ENCODE results near the gene PIP5K1B.

Gene PIP5K1B

GRCh38 chr9:68779558-68780379 lies 74.7 kb downstream of the PIP5K1B start:
- H3K4me3 ChIP-seq (ENCODE audit: low read depth, low read length): peak overlapping the region; percentile 73
- no peak for TF ChIP-seq CTCF (IDR thresholded peaks at IDR 0.05; ENCODE audit: low read depth, low read length)

- H3K4me3 ChIP-seq (ENCODE audit: low read depth, low read length): peak overlapping the region; percentile 73
- TF ChIP-seq CTCF (IDR thresholded peaks at IDR 0.05; ENCODE audit: low read depth, low read length): no peak
Measured at GRCh38 chr9:68780380-68780712, 75.3 kb downstream of the PIP5K1B start.

- no peak for TF ChIP-seq CTCF (IDR thresholded peaks at IDR 0.05; ENCODE audit: low read depth, low read length)
- H3K4me3 ChIP-seq (ENCODE audit: low read depth, low read length): peak overlapping the region; percentile 73
Measured at GRCh38 chr9:68780720-68781119, 75.7 kb downstream of the PIP5K1B start.

- TF ChIP-seq CTCF (IDR thresholded peaks at IDR 0.05; ENCODE audit: low read depth, low read length): no peak
- H3K4me3 ChIP-seq (ENCODE audit: low read depth, low read length): no peak overlapping the region
Measured at GRCh38 chr9:68781928-68782327, 76.9 kb downstream of the PIP5K1B start.

- no peak overlapping the region for H3K4me3 ChIP-seq (ENCODE audit: low read depth, low read length)
- no peak for TF ChIP-seq CTCF (IDR thresholded peaks at IDR 0.05; ENCODE audit: low read depth, low read length)
Measured at GRCh38 chr9:68782546-68782945, 77.5 kb downstream of the PIP5K1B start.

- no peak for TF ChIP-seq CTCF (IDR thresholded peaks at IDR 0.05; ENCODE audit: low read depth, low read length)
- H3K4me3 ChIP-seq (ENCODE audit: low read depth, low read length): no peak overlapping the region
Measured at GRCh38 chr9:68785965-68786364, 80.9 kb downstream of the PIP5K1B start.

- TF ChIP-seq CTCF (IDR thresholded peaks at IDR 0.05; ENCODE audit: low read depth, low read length): no peak
- H3K4me3 ChIP-seq (ENCODE audit: low read depth, low read length): no peak overlapping the region
Measured at GRCh38 chr9:68791169-68791568, 86.1 kb downstream of the PIP5K1B start.
